ENCODE data around the gene ZNF611.
A peak's percentile ranks its signal among the peaks of the same experiment; 100 is the strongest.
"Not testable (repeated sequence)": the region's sequence is repeated elsewhere in the genome, so short reads cannot be mapped to it uniquely, and the experiment has no call there.

ZNF611 gene

GRCh38 chr19:52720541-52720940 is 14.3 kb downstream of the ZNF611 start:
- H3K9me3 ChIP-seq (replicated peaks in 1 of 2; ENCODE audit: control insufficient read depth in 2 of 2, insufficient read depth in 1 of 2, low read depth in 1 of 2, low read length in 2 of 2), result peaks cover 5 to 20% of the 10 kb centered on the region in 2 donors
- not testable (repeated sequence) for DNase-seq (ENCODE audit: low spot score); H2BK12ac ChIP-seq (ENCODE audit: low read length); H2AK5ac ChIP-seq (ENCODE audit: low read depth, low read length); H2AFZ ChIP-seq (ENCODE audit: low read length); H4K91ac ChIP-seq (ENCODE audit: low read depth, low read length, poor library complexity); H3K9ac ChIP-seq (ENCODE audit: low read depth, low read length, poor library complexity); H3K4me3 ChIP-seq (ENCODE audit: low read length in 2 of 2); H3K79me1 ChIP-seq (ENCODE audit: low read depth, low read length); H3K23ac ChIP-seq (ENCODE audit: low read depth, low read length, poor library complexity); H3K18ac ChIP-seq (ENCODE audit: low read length); H3K4me1 ChIP-seq (ENCODE audit: control insufficient read depth in 2 of 2, insufficient read depth in 1 of 2, low read depth in 1 of 2, low read length in 2 of 2); H3K27ac ChIP-seq (replicated peaks; ENCODE audit: low read length); H2BK15ac ChIP-seq (ENCODE audit: low read length); H3K14ac ChIP-seq (ENCODE audit: low read length); H2BK5ac ChIP-seq (ENCODE audit: low read length); H4K8ac ChIP-seq (ENCODE audit: low read depth, low read length); H3K27me3 ChIP-seq (ENCODE audit: control insufficient read depth in 3 of 3, insufficient read depth in 3 of 3, low read depth in 1 of 3, low read length in 3 of 3); H3K4me2 ChIP-seq (ENCODE audit: insufficient read depth, low read length, poor library complexity, severe bottlenecking); H3K4ac ChIP-seq (ENCODE audit: low read length); H2BK120ac ChIP-seq (ENCODE audit: low read depth, low read length)
- no CpG with 5 or more reads among the region's 21 CpGs for WGBS, 2 donors (ENCODE audit: extremely low coverage in 2 of 2, insufficient read length in 2 of 2, insufficient replicate concordance in 1 of 2)
- H3K36me3 ChIP-seq (replicated peaks in 1 of 2; ENCODE audit: control insufficient read depth in 2 of 2, insufficient read depth in 2 of 2, low read length in 2 of 2), result peaks cover 8 to 56% of the 10 kb centered on the region in 2 donors

DNA sequence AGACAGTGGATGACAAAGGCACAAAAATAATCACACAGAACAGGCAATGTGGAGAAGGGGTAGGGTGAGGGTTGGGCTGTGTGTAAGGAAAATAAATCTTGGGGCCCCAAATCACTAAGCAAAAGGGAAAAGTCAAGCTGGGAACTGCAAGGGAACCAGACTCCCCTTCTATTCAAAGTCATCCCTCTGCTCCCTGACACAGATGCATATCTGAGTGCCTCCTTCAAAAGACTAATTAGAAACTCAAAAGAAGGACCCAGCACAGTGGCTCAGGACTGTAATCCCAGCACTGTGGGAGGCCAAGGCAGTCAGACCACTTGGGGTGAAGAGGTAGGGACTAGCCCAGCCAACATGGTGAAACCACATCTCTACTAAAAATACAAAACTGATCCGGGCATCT is 18.3 kb downstream of the ZNF611 start:
- Histone ChIP-seq H2BK5ac (ENCODE audit: low read length) (no peak overlapping the region), H2AFZ (ENCODE audit: low read length) (no peak overlapping the region), H3K9me3 (replicated peaks in 1 of 2; ENCODE audit: control insufficient read depth in 2 of 2, insufficient read depth in 1 of 2, low read depth in 1 of 2, low read length in 2 of 2) (peaks cover 2 to 31% of the 10 kb centered on the region in 2 donors), H3K14ac (ENCODE audit: low read length) (no peak overlapping the region), H3K23ac (ENCODE audit: low read depth, low read length, poor library complexity) (no peak overlapping the region), H2BK15ac (ENCODE audit: low read length) (no peak overlapping the region), H3K18ac (ENCODE audit: low read length) (no peak overlapping the region), H4K91ac (ENCODE audit: low read depth, low read length, poor library complexity) (no peak overlapping the region), H3K27ac (replicated peaks; ENCODE audit: low read length) (no peak overlapping the region), H3K4me1 (ENCODE audit: control insufficient read depth in 2 of 2, insufficient read depth in 1 of 2, low read depth in 1 of 2, low read length in 2 of 2) (peaks cover 0 to 2% of the 10 kb centered on the region in 2 donors), H3K4ac (ENCODE audit: low read length) (no peak overlapping the region), H3K36me3 (replicated peaks in 1 of 2; ENCODE audit: control insufficient read depth in 2 of 2, insufficient read depth in 2 of 2, low read length in 2 of 2) (peaks cover 10 to 63% of the 10 kb centered on the region in 2 donors), H4K8ac (ENCODE audit: low read depth, low read length) (no peak overlapping the region), H2AK5ac (ENCODE audit: low read depth, low read length) (no peak overlapping the region), H3K4me2 (ENCODE audit: insufficient read depth, low read length, poor library complexity, severe bottlenecking) (no peak overlapping the region), H3K27me3 (ENCODE audit: control insufficient read depth in 3 of 3, insufficient read depth in 3 of 3, low read depth in 1 of 3, low read length in 3 of 3) (no peaks in the 10 kb centered on the region), H3K9ac (ENCODE audit: low read depth, low read length, poor library complexity) (peak overlapping the region; percentile 12), H2BK12ac (ENCODE audit: low read length) (no peak overlapping the region), H3K79me1 (ENCODE audit: low read depth, low read length) (peaks cover 1% of the 10 kb centered on the region), H3K4me3 (ENCODE audit: low read length in 2 of 2) (no peak overlapping the region), H2BK120ac (ENCODE audit: low read depth, low read length) (no peak overlapping the region)
- WGBS, 2 donors (ENCODE audit: extremely low coverage in 2 of 2, insufficient read length in 2 of 2, insufficient replicate concordance in 1 of 2), result no CpG with 5 or more reads among the region's 1 CpG
- DNase-seq (ENCODE audit: low spot score), result no peak

DNA sequence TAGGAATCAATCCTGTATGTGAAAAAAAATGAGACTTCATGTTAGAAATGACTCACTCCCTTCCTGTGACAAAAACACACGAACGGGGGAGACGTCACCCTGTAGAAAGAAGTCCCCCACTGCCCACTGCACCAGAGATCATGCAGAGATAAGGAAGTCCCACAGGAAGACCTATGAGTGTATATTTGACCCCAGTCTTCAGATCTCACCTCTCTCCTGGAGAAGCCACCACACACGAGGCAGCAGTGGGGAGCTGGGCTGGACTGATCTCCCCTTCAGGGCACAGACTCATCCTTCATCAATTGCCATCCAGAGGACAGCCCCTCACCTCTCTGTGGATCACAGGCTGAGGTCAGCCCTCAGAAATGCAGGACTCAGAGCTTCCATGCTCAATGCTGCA is 18.9 kb downstream of the ZNF611 start:
- Histone ChIP-seq H3K9me3 (replicated peaks in 1 of 2; ENCODE audit: control insufficient read depth in 2 of 2, insufficient read depth in 1 of 2, low read depth in 1 of 2, low read length in 2 of 2) (peaks cover 0 to 25% of the 10 kb centered on the region in 2 donors), H3K36me3 (replicated peaks in 1 of 2; ENCODE audit: control insufficient read depth in 2 of 2, insufficient read depth in 2 of 2, low read length in 2 of 2) (peaks cover 7 to 63% of the 10 kb centered on the region in 2 donors)
- not testable (repeated sequence) for H4K8ac ChIP-seq (ENCODE audit: low read depth, low read length); DNase-seq (ENCODE audit: low spot score); H2BK15ac ChIP-seq (ENCODE audit: low read length); H2BK5ac ChIP-seq (ENCODE audit: low read length); H3K79me1 ChIP-seq (ENCODE audit: low read depth, low read length); H3K4me2 ChIP-seq (ENCODE audit: insufficient read depth, low read length, poor library complexity, severe bottlenecking); H2AFZ ChIP-seq (ENCODE audit: low read length); H2BK120ac ChIP-seq (ENCODE audit: low read depth, low read length); H2AK5ac ChIP-seq (ENCODE audit: low read depth, low read length); H3K27ac ChIP-seq (replicated peaks; ENCODE audit: low read length); H3K14ac ChIP-seq (ENCODE audit: low read length); H3K9ac ChIP-seq (ENCODE audit: low read depth, low read length, poor library complexity); H3K18ac ChIP-seq (ENCODE audit: low read length); H2BK12ac ChIP-seq (ENCODE audit: low read length); H3K4me1 ChIP-seq (ENCODE audit: control insufficient read depth in 2 of 2, insufficient read depth in 1 of 2, low read depth in 1 of 2, low read length in 2 of 2); H3K4me3 ChIP-seq (ENCODE audit: low read length in 2 of 2); H3K4ac ChIP-seq (ENCODE audit: low read length); H3K27me3 ChIP-seq (ENCODE audit: control insufficient read depth in 3 of 3, insufficient read depth in 3 of 3, low read depth in 1 of 3, low read length in 3 of 3); H4K91ac ChIP-seq (ENCODE audit: low read depth, low read length, poor library complexity); H3K23ac ChIP-seq (ENCODE audit: low read depth, low read length, poor library complexity)
- no CpG with 5 or more reads among the region's 4 CpGs for WGBS, 2 donors (ENCODE audit: extremely low coverage in 2 of 2, insufficient read length in 2 of 2, insufficient replicate concordance in 1 of 2)

- Histone ChIP-seq H3K36me3 (replicated peaks in 1 of 2; ENCODE audit: control insufficient read depth in 2 of 2, insufficient read depth in 2 of 2, low read length in 2 of 2) (peaks cover 6 to 64% of the 10 kb centered on the region in 2 donors), H3K9me3 (replicated peaks in 1 of 2; ENCODE audit: control insufficient read depth in 2 of 2, insufficient read depth in 1 of 2, low read depth in 1 of 2, low read length in 2 of 2) (peaks cover 0 to 24% of the 10 kb centered on the region in 2 donors)
- H4K91ac ChIP-seq (ENCODE audit: low read depth, low read length, poor library complexity); H2AFZ ChIP-seq (ENCODE audit: low read length); H3K4ac ChIP-seq (ENCODE audit: low read length); H3K27ac ChIP-seq (replicated peaks; ENCODE audit: low read length); H2BK120ac ChIP-seq (ENCODE audit: low read depth, low read length); H3K27me3 ChIP-seq (ENCODE audit: control insufficient read depth in 3 of 3, insufficient read depth in 3 of 3, low read depth in 1 of 3, low read length in 3 of 3); H3K23ac ChIP-seq (ENCODE audit: low read depth, low read length, poor library complexity); H2BK5ac ChIP-seq (ENCODE audit: low read length); H3K4me2 ChIP-seq (ENCODE audit: insufficient read depth, low read length, poor library complexity, severe bottlenecking); H2AK5ac ChIP-seq (ENCODE audit: low read depth, low read length); DNase-seq (ENCODE audit: low spot score); H3K9ac ChIP-seq (ENCODE audit: low read depth, low read length, poor library complexity); H2BK12ac ChIP-seq (ENCODE audit: low read length); H4K8ac ChIP-seq (ENCODE audit: low read depth, low read length); H2BK15ac ChIP-seq (ENCODE audit: low read length); H3K4me1 ChIP-seq (ENCODE audit: control insufficient read depth in 2 of 2, insufficient read depth in 1 of 2, low read depth in 1 of 2, low read length in 2 of 2); H3K14ac ChIP-seq (ENCODE audit: low read length); H3K79me1 ChIP-seq (ENCODE audit: low read depth, low read length); H3K4me3 ChIP-seq (ENCODE audit: low read length in 2 of 2); H3K18ac ChIP-seq (ENCODE audit: low read length): not testable (repeated sequence)
- no CpG with 5 or more reads among the region's 5 CpGs for WGBS, 2 donors (ENCODE audit: extremely low coverage in 2 of 2, insufficient read length in 2 of 2, insufficient replicate concordance in 1 of 2)
Measured at GRCh38 chr19:52715330-52715729, 19.5 kb downstream of the ZNF611 start.
